ENCODE results near the gene NAPB. TPM values are rescaled to one million over a fixed set of nuclear protein-coding genes. Genes with fewer than 3 reads are reported as not detected.
A peak's percentile ranks its signal among the peaks of the same experiment; 100 is the strongest.
"Not testable (repeated sequence)": the region's sequence is repeated elsewhere in the genome, so short reads cannot be mapped to it uniquely, and the experiment has no call there.

The NAPB gene
- total and polyA plus RNA-seq, 2 of the 8 experiments (the other 6 are each of a cell fraction or from before 2014, with no cell fraction given): 6.2 to 12.3 TPM

- H3K79me2 ChIP-seq (ENCODE audit: control insufficient read depth in 1 of 2, insufficient read depth in 2 of 2, low read length in 2 of 2); H2BK20ac ChIP-seq (ENCODE audit: low read length); FAIRE-seq; H3K4me3 ChIP-seq (ENCODE audit: extremely low read depth in 1 of 4, insufficient read depth in 2 of 4, low read depth in 3 of 4, low read length in 4 of 4); H3K4me1 ChIP-seq (replicated peaks in 1 of 4; ENCODE audit: control insufficient read depth in 3 of 4, insufficient read depth in 4 of 4, low read length in 3 of 4); H3K27me3 ChIP-seq (replicated peaks in 1 of 4; ENCODE audit: control insufficient read depth in 3 of 4, extremely low read depth in 1 of 4, insufficient read depth in 3 of 4, low read length in 3 of 4); H3K18ac ChIP-seq (ENCODE audit: extremely low read depth, low read length); POLR2A ChIA-PET (ENCODE audit: partially characterized antibody); H4K20me1 ChIP-seq (replicated peaks in 1 of 2; ENCODE audit: control insufficient read depth in 1 of 2, insufficient read depth in 2 of 2, low read length in 2 of 2); H2BK5ac ChIP-seq (ENCODE audit: low read depth, low read length); H3K23ac ChIP-seq (ENCODE audit: insufficient read length); H2BK15ac ChIP-seq (ENCODE audit: low read length); H3K27ac ChIP-seq (ENCODE audit: low read depth, low read length); H3K9ac ChIP-seq (replicated peaks in 1 of 4; ENCODE audit: extremely low read depth in 1 of 4, low read depth in 3 of 4, low read length in 3 of 4); H4K91ac ChIP-seq (replicated peaks; ENCODE audit: insufficient read length, low read length); DNase-seq (ENCODE audit: low read depth in 1 of 2, low spot score in 2 of 2); H3K79me1 ChIP-seq (ENCODE audit: low read depth, low read length); H3K56ac ChIP-seq (replicated peaks; ENCODE audit: insufficient read length, low read depth, low read length); H4K8ac ChIP-seq (ENCODE audit: extremely low read depth, insufficient read depth, low read length); H3K4me2 ChIP-seq (ENCODE audit: insufficient read depth in 1 of 2, low read depth in 2 of 2, low read length in 2 of 2); H2AK5ac ChIP-seq (ENCODE audit: low read depth, low read length); H3K4ac ChIP-seq (replicated peaks; ENCODE audit: insufficient read length, low read depth, low read length); H2BK120ac ChIP-seq (replicated peaks; ENCODE audit: low read depth, low read length); H2BK12ac ChIP-seq (ENCODE audit: low read depth, low read length); H3K23me2 ChIP-seq (ENCODE audit: low read depth, low read length); H2AFZ ChIP-seq (ENCODE audit: low read length); H4K5ac ChIP-seq (ENCODE audit: insufficient read length, low read depth, low read length); H3K14ac ChIP-seq (ENCODE audit: insufficient read length): not testable (repeated sequence)
- CTCF ChIA-PET (ENCODE audit: partially characterized antibody): interaction anchor here (2.6 to 3.6 kb wide), 2 partner anchors 21 to 25 kb away, joined by 11 to 15 read pairs; no protein-coding TSS in a partner anchor
- 0 out of 2 replicates have a peak, but pooled peaks have one; percentile 31 for TF ChIP-seq CBX5 (IDR thresholded peaks at IDR 0.05; ENCODE audit: low read depth, low read length)
- peaks cover 0 to 10% (median 0%) of the 10 kb centered on the region in 4 experiments; a peak in 1 of 8 replicates for H3K36me3 ChIP-seq (ENCODE audit: control insufficient read depth in 2 of 4, insufficient read depth in 4 of 4, low read length in 3 of 4)
- 93% methylated on average over 3 of the region's 3 CpGs; no CpG with 5 or more reads in 1 of the 2 experiments for WGBS, 2 experiments (ENCODE audit: extremely low coverage in 1 of 2, insufficient coverage in 1 of 2, insufficient read length in 1 of 2, insufficient replicate concordance in 2 of 2, low coverage in 1 of 2, low lambda C conversion rate in 2 of 2, missing lambda C conversion rate in 1 of 2)
- H3K9me3 ChIP-seq (ENCODE audit: insufficient read depth in 2 of 2, low read depth in 1 of 2, low read length in 1 of 2): peaks cover 27 to 29% of the 10 kb centered on the region in 2 experiments
These were observed 45.7 kb upstream of the NAPB start for GRCh38 chr20:23466961-23467360.
